Panc1 (cell line): Measurements from ENCODE around the gene PRC1. TPM values are rescaled to one million over a fixed set of nuclear protein-coding genes. Genes with fewer than 3 reads are reported as not detected.
"Not testable (repeated sequence)": the region's sequence is repeated elsewhere in the genome, so short reads cannot be mapped to it uniquely, and the experiment has no call there.

Experiments
- ATAC-seq: fragments of 200-7000 bp; cut with Tn5 transposase; 2 replicates; pipeline ENCODE4 v1.9.1; 2020; ENCODE audit warnings: mild to moderate bottlenecking, moderate library complexity
- BruUV-seq: library from RNA; stranded (reverse); fragments of 400-500 nt; replicated peaks from 2 replicates; lab custom pipeline; 2021; lab: Mats Ljungman, UMichigan
- CTCF ChIA-PET: fragments of 300-600 bp; sonication (Branson Sonifier 250); formaldehyde crosslinking; loops from one replicate; lab custom pipeline; 2022; ENCODE audit warnings: antibody characterized with exemption; lab: Charles Lee
- POLR2A ChIA-PET: fragments of 300-600 bp; sonication (Branson Sonifier 250); formaldehyde crosslinking; loops from one replicate; lab custom pipeline; 2022; ENCODE audit warnings: antibody characterized with exemption; lab: Charles Lee
- DNase-seq: peaks from one replicate; pipeline ENCODE4 v3.0.0-alpha.2; 2010; ENCODE audit warnings: low read depth, low spot score
- H3K27ac ChIP-seq: 2 replicates; pipeline ENCODE4 v1.5.1; 2011; ENCODE audit warnings: mild to moderate bottlenecking, low read length, inconsistent platforms
- H3K27me3 ChIP-seq: fragments of 200-500 bp; sonication (Bioruptor generic); 2 replicates; pipeline ENCODE4 v1.6.0; 2014; ENCODE audit warnings: low read length, inconsistent platforms; ENCODE audit not compliant: control insufficient read depth, insufficient read depth
- H3K36me3 ChIP-seq: fragments of 200-500 bp; sonication (Bioruptor generic); 2 replicates; pipeline ENCODE4 v1.5.1; 2014; ENCODE audit warnings: inconsistent platforms, mild to moderate bottlenecking, low read length, moderate library complexity; ENCODE audit not compliant: control insufficient read depth, insufficient read depth
- H3K4me1 ChIP-seq: 2 replicates; pipeline ENCODE4 v1.5.1; 2011; ENCODE audit warnings: inconsistent platforms, mild to moderate bottlenecking, low read length, moderate library complexity; ENCODE audit not compliant: control insufficient read depth, insufficient read depth
- H3K4me3 ChIP-seq, 2 experiments: 2 replicates each; pipeline ENCODE4 v1.5.1; 2011 to 2012; ENCODE audit warnings: low read depth in 2 of 2, low read length in 2 of 2, mild to moderate bottlenecking in 2 of 2, inconsistent platforms in 1 of 2, moderate library complexity in 1 of 2
- H3K9me3 ChIP-seq: fragments of 200-500 bp; sonication (Bioruptor generic); 2 replicates; pipeline ENCODE4 v1.5.1; 2014; ENCODE audit warnings: low read depth, mild to moderate bottlenecking, inconsistent platforms, low read length, moderate library complexity; ENCODE audit not compliant: control insufficient read depth, insufficient read depth
- CTCF ChIP-seq: fragments of 450-650 bp; IDR thresholded peaks from 2 replicates; pipeline ENCODE4 v1.5.1; 2017; ENCODE audit warnings: mild to moderate bottlenecking
- POLR2AphosphoS5 ChIP-seq: IDR thresholded peaks from 2 replicates; pipeline ENCODE4 v1.6.1; 2012; ENCODE audit warnings: mild to moderate bottlenecking, low read depth, low read length, moderate library complexity
- REST ChIP-seq, 2 experiments: IDR thresholded peaks; 2 replicates each; pipeline ENCODE4 v1.6.1; 2011 to 2012; ENCODE audit warnings: low read depth in 2 of 2, control low read depth in 1 of 2, low read length in 1 of 2, mild to moderate bottlenecking in 1 of 2, moderate library complexity in 1 of 2; ENCODE audit not compliant: insufficient read depth in 1 of 2
- SIN3A ChIP-seq: IDR thresholded peaks from 2 replicates; pipeline ENCODE4 v1.6.1; 2012; ENCODE audit warnings: low read depth, mild to moderate bottlenecking, low read length, moderate library complexity, borderline replicate concordance; ENCODE audit not compliant: insufficient read depth
- TCF7L2 ChIP-seq: IDR thresholded peaks from 2 replicates; pipeline ENCODE4 v1.6.1; 2011; ENCODE audit warnings: mild to moderate bottlenecking, low read depth, low read length, inconsistent platforms
- in situ Hi-C: cut with HindIII; loops from 2 replicates; pipeline ENCODE4 v1.10.0; 2016; ENCODE audit warnings: low sequenced_read_pairs, low pct_unique_long_range_greater_than_20kb
- intact Hi-C: fragments of 100-400 bp; cut with micrococcal nuclease; formaldehyde crosslinking; loops from one replicate; pipeline ENCODE4 v1.10.0; 2022; ENCODE audit not compliant: unreplicated experiment
- total RNA-seq: library from RNA; stranded (reverse); gene quantifications from one replicate; pipeline ENCODE4 v1.2.1, GENCODE V29; 2021; ENCODE audit not compliant: unreplicated experiment

Gene PRC1
- total RNA-seq, 1 experiment from 2014 or later: 228 TPM

GRCh38 chr15:90928106-90928505 is 66.2 kb downstream of the PRC1 start:
- H3K27ac ChIP-seq, POLR2A ChIA-PET, intact Hi-C loops, BruUV-seq, H3K4me3 ChIP-seq, H3K9me3 ChIP-seq, ATAC-seq, in situ Hi-C loops, H3K27me3 ChIP-seq, DNase-seq, H3K36me3 ChIP-seq: not testable (repeated sequence)
- CTCF ChIA-PET: interaction anchor here (0.7 kb wide), 1 partner anchor 18 kb away, joined by 3 read pairs; no protein-coding TSS in a partner anchor
- H3K4me1 ChIP-seq: peaks cover 15% of the 10 kb centered on the region

- POLR2A ChIA-PET, CTCF ChIA-PET: not testable (repeated sequence)
Measured at GRCh38 chr15:90926766-90927165, 67.6 kb downstream of the PRC1 start.

GRCh38 chr15:90924375-90924774 is 70.0 kb downstream of the PRC1 start:
- no TSS peak for BruUV-seq
- intact Hi-C loops (no loop called here), in situ Hi-C loops (no loop called here)
- no peak for DNase-seq
- H3K27ac ChIP-seq: no peak overlapping the region
- H3K27me3 ChIP-seq: no peaks in the 10 kb centered on the region
- no peak overlapping the region for H3K4me3 ChIP-seq
- no peaks in the 10 kb centered on the region for H3K9me3 ChIP-seq
- TF ChIP-seq TCF7L2: no peak
- H3K4me1 ChIP-seq: peaks cover 3% of the 10 kb centered on the region; the same call in 1 of the 2 replicates
- peaks cover 2% of the 10 kb centered on the region; the same call in 1 of the 2 replicates for H3K36me3 ChIP-seq
- CTCF ChIA-PET: no interaction called here
- no peak for ATAC-seq
- POLR2A ChIA-PET: no interaction called here

More at GRCh38 chr15:90926766-90927165, 67.6 kb downstream of the PRC1 start:
- BruUV-seq, DNase-seq, intact Hi-C loops, ATAC-seq, H3K27me3 ChIP-seq, H3K9me3 ChIP-seq, H3K4me3 ChIP-seq, H3K36me3 ChIP-seq, H3K27ac ChIP-seq, in situ Hi-C loops: not testable (repeated sequence)
- H3K4me1 ChIP-seq: peaks cover 15% of the 10 kb centered on the region

GRCh38 chr15:90922712-90923322 is 71.5 kb downstream of the PRC1 start:
- BruUV-seq, ATAC-seq, H3K9me3 ChIP-seq, H3K4me3 ChIP-seq, DNase-seq, intact Hi-C loops, CTCF ChIA-PET, H3K27ac ChIP-seq, in situ Hi-C loops, H3K36me3 ChIP-seq, H3K27me3 ChIP-seq, H3K4me1 ChIP-seq: not testable (repeated sequence)
- POLR2A ChIA-PET: interaction anchor here (0.7 kb wide), 2 partner anchors 270 to 1741 kb away, joined by 4 to 5 read pairs; no protein-coding TSS in a partner anchor

- ATAC-seq (no peak), DNase-seq (no peak)
- H3K9me3 ChIP-seq: no peaks in the 10 kb centered on the region
- no peak overlapping the region for H3K27ac ChIP-seq
- intact Hi-C loops (no loop called here), in situ Hi-C loops (no loop called here)
- TF ChIP-seq TCF7L2 (no peak), POLR2AphosphoS5 (no peak), REST (IDR thresholded peaks at IDR 0.05; ENCODE audit: insufficient read depth in 1 of 2, low read depth in 2 of 2, low read length in 1 of 2) (no peak), SIN3A (no peak), CTCF (no peak)
- H3K36me3 ChIP-seq: peaks cover 2% of the 10 kb centered on the region; the same call in 1 of the 2 replicates
- ChIA-PET CTCF (interaction anchor here (0.6 kb wide), 1 partner anchor 117 kb away, joined by 4 read pairs; no protein-coding TSS in a partner anchor), POLR2A (no interaction called here)
- no peak overlapping the region for H3K4me3 ChIP-seq
- no peaks in the 10 kb centered on the region for H3K4me1 ChIP-seq
- no TSS peak for BruUV-seq
- H3K27me3 ChIP-seq: no peaks in the 10 kb centered on the region
Measured at GRCh38 chr15:90921887-90922286, 72.4 kb downstream of the PRC1 start.
